HG02588 (cell line): ENCODE data around the gene CTNNBIP1.
"Not testable (repeated sequence)": the region's sequence is repeated elsewhere in the genome, so short reads cannot be mapped to it uniquely, and the experiment has no call there.

ENCODE experiments used
- ATAC-seq: cut with Tn5 transposase; IDR thresholded peaks from one replicate; pipeline ENCODE4 v1.9.1; 2021; ENCODE audit warnings: mild to moderate bottlenecking, moderate library complexity; ENCODE audit not compliant: unreplicated experiment

Gene CTNNBIP1

DNA sequence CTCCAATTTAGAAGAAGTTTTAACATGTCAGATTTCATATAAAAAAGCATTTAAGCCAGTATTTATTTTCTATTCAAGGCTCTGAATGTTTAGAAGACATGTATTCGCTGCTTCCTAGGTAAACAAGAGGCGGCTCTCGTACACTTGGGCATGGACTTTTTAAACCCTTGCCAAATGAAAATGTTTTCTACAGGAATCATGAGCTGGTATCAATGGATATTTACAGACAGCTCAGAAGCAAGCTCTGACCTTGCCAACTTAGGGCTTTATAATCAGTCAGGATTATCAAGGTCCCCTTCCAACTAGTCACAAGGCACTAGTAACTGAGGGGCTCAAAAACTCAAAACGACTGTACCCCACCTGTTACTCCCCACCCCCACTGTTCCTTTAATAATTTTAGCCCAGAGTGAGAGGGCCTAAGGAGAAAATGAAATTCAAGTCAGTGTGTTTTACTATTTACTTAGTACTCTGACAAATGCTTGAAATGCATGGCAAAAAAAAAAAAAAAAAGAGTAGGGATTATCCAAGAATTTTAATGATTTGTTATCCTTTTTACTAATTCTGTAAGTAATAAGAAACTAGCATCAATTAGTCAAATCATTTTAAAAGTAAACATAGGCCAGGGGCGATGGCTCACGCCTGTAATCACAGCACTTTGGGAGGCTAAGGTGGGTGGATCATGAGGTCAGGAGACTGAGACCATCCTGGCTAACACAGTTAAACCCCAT lies 98.7 kb downstream of the CTNNBIP1 start:
- no peak for ATAC-seq

DNA sequence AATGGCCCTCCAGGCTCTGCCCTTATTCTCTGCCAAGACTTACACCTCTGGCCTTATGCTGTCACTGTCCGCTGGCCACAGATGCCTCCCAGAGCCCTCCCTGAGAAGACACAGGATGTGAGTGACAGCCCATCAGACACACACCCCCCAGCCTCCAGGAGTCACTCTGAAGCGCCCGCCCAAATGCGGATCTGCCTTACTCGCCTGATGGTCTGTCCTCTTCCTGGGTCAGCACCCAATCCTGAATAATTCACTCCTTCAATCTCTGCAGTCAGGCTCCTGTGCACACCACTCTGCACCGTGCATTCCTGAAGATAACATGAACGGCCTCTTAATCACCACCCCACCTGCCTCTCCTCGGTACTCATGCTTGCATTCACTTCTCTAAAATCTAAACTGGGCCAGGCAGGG lies 101.0 kb downstream of the CTNNBIP1 start:
- no peak for ATAC-seq

DNA sequence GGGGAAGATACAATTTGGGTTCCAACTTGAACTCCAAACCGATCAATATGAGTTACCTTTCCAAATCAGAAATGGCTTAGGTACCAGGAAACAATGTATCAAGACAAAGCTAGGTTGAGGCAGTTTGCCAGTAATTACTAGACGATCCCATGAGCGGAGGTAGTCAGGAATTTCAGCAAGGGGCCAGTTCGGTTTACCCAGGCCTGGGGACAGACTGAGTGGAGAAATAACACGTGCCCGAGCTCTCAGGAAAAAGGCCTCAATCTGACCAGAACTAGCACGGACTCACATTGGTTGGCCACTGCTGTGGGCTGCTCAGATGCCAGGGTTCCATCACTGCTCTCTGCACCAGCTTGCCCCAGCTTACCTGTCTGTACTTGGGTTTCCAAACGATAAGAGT lies 101.6 kb downstream of the CTNNBIP1 start:
- no peak for ATAC-seq

DNA sequence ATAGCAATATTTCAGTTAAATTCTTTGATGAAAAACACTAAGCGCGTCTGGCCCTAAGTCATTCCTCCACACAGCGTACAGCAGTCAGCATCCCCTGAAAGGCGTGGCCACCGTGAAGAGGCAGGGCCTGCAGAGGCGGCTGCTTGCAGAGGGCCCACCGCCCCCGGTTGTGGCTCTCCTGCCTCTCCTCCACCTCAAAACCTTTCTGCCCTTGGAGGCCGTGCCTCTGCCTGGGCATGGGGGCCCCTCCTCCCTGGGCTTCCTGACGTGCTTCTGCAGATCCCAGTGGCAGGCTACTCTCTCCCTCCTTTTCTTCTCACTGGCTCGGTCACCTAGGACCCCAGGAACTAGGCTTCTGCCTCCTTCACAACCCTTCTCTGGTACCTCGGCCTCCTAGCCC lies 102.5 kb downstream of the CTNNBIP1 start:
- no peak for ATAC-seq

DNA sequence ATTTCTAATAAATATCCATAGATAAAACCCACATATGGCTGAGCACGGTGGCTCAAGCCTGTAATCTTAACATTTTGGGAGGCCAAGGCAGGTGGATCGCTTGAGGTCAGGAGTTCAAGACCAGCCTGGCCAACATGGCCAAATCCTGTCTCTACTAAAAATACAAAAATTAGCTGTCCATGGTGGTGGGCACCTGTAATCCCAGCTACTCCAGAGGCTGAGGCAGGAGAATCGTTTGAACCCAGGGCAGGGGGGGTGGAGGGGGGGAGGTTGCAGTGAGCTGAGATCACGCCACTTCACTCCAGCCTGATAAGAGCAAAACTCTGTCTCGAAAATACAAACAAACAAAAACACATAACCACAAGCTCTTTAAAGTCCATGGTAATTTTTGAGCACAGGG lies 104.1 kb downstream of the CTNNBIP1 start:
- ATAC-seq, result not testable (repeated sequence)

DNA sequence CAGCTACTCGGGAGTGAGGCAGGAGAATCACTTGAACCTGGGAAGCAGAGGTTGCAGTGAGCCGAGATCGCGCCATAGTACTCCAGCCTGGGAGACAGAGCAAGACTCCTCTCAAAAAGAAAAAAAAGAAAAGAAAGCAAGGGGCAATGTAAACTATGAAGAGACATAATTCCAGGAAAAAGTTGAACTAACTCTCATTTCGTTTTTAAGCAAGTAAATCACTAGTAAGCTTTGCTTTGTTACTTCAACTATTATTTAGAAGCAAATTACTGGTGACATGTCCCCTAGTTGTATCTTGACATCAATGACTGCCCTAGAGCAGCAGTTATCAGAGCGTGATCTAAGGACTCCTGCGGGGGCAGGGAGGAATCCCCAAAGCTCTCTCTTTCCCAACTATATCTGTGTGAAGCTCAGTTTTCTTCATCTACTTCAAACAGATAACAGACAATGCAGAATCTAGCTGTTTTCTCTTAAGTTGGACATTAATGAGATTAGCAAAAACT lies 105.0 kb downstream of the CTNNBIP1 start:
- no peak for ATAC-seq

DNA sequence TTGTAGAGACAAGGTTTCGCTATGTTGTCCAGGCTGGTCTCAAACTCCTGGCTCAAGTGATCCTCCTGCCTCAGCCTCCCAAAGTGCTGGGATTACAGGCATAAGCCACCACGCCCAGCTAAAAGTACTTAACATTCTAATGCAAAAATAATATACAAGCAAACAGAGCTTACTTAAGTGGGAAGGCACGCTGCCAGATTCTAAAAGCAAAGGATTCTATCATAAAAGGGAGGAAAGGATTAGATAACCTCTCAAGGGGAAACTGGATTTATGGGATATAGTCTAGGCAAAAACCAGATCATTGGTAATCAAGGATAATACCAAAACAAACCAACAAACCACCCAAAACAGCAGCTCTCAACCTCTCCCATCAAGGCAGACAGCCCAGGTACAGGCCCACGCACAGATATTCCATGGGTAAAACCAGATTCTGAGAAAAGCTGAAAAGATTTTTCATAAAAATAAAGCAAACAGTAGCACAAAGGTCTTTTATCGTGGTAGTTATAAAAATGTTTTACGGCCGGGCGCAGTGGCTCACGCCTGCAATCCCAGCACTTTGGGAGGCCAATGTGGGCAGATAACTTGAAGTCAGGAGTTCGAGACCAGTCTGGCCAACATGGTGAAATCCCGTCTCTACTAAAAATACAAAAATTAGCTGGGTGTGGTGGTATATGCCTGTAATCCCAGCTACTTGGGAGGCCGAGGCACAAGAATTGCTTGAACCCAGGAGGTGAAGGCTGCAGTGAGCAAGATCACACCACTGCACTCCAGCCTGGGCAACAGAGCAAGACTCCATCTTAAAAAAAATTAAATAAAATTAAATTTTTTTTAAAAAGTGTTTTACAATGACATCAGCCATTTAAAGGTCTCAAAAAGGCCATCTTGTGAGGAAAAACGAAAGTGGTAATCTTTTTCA lies 106.8 kb downstream of the CTNNBIP1 start:
- ATAC-seq, result not testable (repeated sequence)

DNA sequence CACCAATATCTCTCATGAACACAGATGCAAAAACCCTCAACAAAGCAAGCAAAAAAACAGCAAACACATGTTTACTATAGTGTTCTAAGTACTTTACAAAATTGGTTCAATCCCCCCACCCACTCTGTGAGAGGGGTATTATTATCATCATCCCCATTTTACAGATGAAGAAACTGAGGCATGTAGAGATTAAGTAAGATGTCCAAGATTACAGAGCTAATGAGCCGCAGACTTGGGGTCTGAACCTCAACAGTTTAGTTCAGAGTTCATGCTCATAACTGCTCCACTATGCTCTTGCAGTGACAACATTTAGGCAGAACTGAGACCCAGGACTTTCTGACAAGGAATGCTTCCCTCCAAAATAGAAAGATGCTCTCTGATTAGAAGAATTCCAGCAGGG lies 108.2 kb downstream of the CTNNBIP1 start:
- ATAC-seq, result no peak
